GM12891 (cell line): ENCODE data around the gene GALNT13.

ENCODE experiments used
- DNase-seq: peaks from one replicate; pipeline ENCODE4 v3.0.0; 2011; ENCODE audit warnings: low spot score; ENCODE audit not compliant: insufficient read length
- FAIRE-seq: peaks from 2 replicates; lab custom pipeline; 2011; peaks lifted over from hg19 to GRCh38; lab: Jason Lieb, UNC
- PAX5 ChIP-seq: IDR thresholded peaks from 2 replicates; pipeline ENCODE4 v1.6.1; 2011; ENCODE audit warnings: low read length, moderate library complexity, mild to moderate bottlenecking; ENCODE audit not compliant: insufficient read depth, severe bottlenecking
- POLR2A ChIP-seq: IDR thresholded peaks from 2 replicates; pipeline ENCODE4 v1.6.1; 2011; ENCODE audit warnings: low read depth, low read length, control low read depth
- POLR2AphosphoS5 ChIP-seq: IDR thresholded peaks from 2 replicates; pipeline ENCODE4 v1.6.1; 2011; ENCODE audit warnings: low read depth, low read length, control low read depth
- POU2F2 ChIP-seq: IDR thresholded peaks from 2 replicates; pipeline ENCODE4 v1.6.1; 2011; ENCODE audit warnings: low read depth, mild to moderate bottlenecking, control low read depth, low read length, moderate library complexity
- SPI1 ChIP-seq: IDR thresholded peaks from 2 replicates; pipeline ENCODE4 v1.6.1; 2011; ENCODE audit warnings: low read depth, low read length, control low read depth
- TAF1 ChIP-seq: IDR thresholded peaks from 2 replicates; pipeline ENCODE4 v1.6.1; 2011; ENCODE audit warnings: low read depth, low read length, control low read depth

GALNT13 gene

DNA sequence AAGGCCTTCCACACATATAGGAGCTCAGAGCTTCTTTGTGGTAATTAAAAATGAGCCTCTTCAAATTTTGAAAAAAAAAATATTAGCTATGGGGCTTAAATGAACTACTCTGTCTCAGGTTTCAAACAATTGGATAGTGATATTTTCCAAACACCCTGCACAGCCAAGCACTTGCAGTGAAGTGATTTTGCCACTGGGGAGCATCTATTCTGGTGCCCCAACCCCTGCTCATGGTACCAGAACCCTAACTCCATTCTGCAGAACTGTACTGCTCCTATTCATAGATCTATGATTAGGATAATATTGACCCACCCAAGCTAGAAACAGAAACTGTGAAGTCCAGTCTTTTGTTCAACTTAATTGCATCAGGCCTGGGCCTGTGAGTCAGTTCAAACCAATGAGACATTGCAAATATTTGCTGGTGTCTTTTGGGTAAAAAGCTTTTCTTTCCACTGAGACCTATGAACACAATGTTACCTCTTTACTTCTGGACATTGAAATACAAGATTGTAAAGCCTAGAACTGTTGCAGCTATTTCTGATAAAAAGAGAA lies 324.0 kb downstream of the GALNT13 start:
- FAIRE-seq (no peak), DNase-seq (no peak)
- TF ChIP-seq POLR2A (no peak), TAF1 (no peak), POLR2AphosphoS5 (no peak), PAX5 (no peak), SPI1 (no peak), POU2F2 (no peak)

DNA sequence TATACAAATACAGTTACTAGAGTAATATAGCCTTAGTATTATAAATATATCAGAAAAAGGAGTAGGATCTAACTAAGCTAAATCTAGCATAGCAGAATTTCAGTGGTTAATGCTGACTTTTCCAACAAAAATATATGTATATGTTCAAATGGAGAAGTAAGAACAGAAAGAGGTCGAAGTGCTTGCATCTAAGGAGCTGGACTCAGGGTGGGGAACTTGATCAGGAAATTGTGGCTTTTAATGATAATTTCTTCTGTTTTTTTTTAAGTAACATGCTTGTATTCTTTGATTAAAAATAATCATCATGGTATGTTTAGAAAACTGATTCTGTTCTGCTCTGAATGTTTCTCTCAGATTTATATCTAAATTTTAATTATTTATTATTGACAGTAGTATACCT lies 327.1 kb downstream of the GALNT13 start:
- DNase-seq (no peak), FAIRE-seq (no peak)
- no peak for TF ChIP-seq SPI1

GRCh38 chr2:154203206-154203605 lies 331.5 kb downstream of the GALNT13 start:
- no peak for TF ChIP-seq SPI1
- TF ChIP-seq TAF1: no peak
- no peak for TF ChIP-seq POU2F2
- TF ChIP-seq POLR2A: no peak
- no peak for TF ChIP-seq POLR2AphosphoS5
- TF ChIP-seq PAX5: no peak
- DNase-seq (no peak), FAIRE-seq (no peak)

- no peak for FAIRE-seq
- TF ChIP-seq POLR2AphosphoS5 (no peak), POLR2A (no peak), SPI1 (no peak), POU2F2 (no peak), PAX5 (no peak), TAF1 (no peak)
- no peak for DNase-seq
These were observed 332.2 kb downstream of the GALNT13 start for GRCh38 chr2:154203902-154204301.

GRCh38 chr2:154207288-154208047 lies 335.7 kb downstream of the GALNT13 start:
- DNase-seq: no peak
- TF ChIP-seq POLR2A: no peak
- TF ChIP-seq POU2F2: no peak
- TF ChIP-seq SPI1: no peak
- no peak for TF ChIP-seq POLR2AphosphoS5
- TF ChIP-seq TAF1: no peak
- TF ChIP-seq PAX5: no peak
- FAIRE-seq: no peak

GRCh38 chr2:154223726-154224125 lies 352.0 kb downstream of the GALNT13 start:
- no peak for FAIRE-seq
- TF ChIP-seq POLR2AphosphoS5 (no peak), TAF1 (no peak), PAX5 (no peak), POU2F2 (no peak), SPI1 (no peak), POLR2A (no peak)

DNA sequence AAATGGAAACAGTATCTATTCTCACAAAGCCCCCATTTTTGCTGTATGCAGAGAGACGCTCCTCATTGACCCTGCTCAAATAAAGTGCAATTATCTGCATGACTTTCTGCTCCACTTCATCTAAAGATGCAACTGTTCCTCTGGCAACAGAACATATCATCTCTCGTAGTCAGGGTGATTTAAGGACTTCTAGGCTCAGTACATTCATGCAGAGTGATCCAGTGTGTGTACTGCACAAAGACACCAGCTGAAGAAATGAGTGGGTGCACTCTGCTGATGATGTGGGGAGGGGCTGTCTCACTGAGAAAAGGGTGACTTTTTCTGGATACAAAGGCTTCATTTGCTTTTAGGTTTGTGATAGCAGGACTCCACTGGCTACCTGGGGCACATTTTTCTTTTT lies 355.2 kb downstream of the GALNT13 start:
- TF ChIP-seq POLR2AphosphoS5 (no peak), PAX5 (no peak)
- FAIRE-seq (no peak), DNase-seq (no peak)

More at GRCh38 chr2:154223726-154224125, 352.0 kb downstream of the GALNT13 start:
- no peak for DNase-seq

- FAIRE-seq: no peak
- DNase-seq: no peak
- TF ChIP-seq POU2F2 (no peak), TAF1 (no peak), SPI1 (no peak), POLR2AphosphoS5 (no peak), PAX5 (no peak), POLR2A (no peak)
These were observed 357.0 kb downstream of the GALNT13 start for GRCh38 chr2:154228566-154229280.

- FAIRE-seq: no peak
- no peak for DNase-seq
- TF ChIP-seq TAF1 (no peak), POU2F2 (no peak), SPI1 (no peak), PAX5 (no peak), POLR2A (no peak), POLR2AphosphoS5 (no peak)
These were observed 358.2 kb downstream of the GALNT13 start for GRCh38 chr2:154229966-154230365.

- no peak for TF ChIP-seq POLR2A
- no peak for TF ChIP-seq SPI1
- no peak for TF ChIP-seq TAF1
- TF ChIP-seq PAX5: no peak
- no peak for TF ChIP-seq POU2F2
- no peak for TF ChIP-seq POLR2AphosphoS5
- FAIRE-seq (no peak), DNase-seq (no peak)
These were observed 359.3 kb downstream of the GALNT13 start for GRCh38 chr2:154231021-154231420.
